ENCODE measurements around the gene IFNA6. TPM values are rescaled to one million over a fixed set of nuclear protein-coding genes. Genes with fewer than 3 reads are reported as not detected.

The IFNA6 gene
- total RNA-seq, result not detected
- polyA plus RNA-seq (2013, experiment 1 of 2), result not detected
- polyA plus RNA-seq (2013, experiment 2 of 2), result not detected
- 0 reads per million in 172 experiments for total RNA-seq

DNA sequence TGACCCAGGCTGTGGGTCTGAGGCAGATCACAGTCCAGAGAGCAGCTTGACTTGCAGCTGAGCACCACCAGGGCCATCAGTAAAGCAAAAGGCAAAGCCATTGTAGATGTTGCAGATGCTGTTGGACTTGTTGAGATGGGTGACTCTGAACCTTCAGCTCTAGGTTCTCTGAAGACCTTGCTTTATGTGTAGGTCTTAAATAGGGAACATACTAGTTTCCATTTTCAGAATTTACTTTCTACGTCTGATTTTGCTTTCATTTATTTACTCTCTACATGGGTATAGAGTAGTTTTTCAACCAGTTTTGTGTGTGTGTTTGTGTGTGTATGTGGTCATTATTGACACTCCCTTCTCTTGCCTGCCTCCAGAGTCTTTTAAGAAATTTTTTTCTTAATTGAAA lies at the start of gene IFNA6:
TSS of gene IFNA6 (minus strand) at position 101 of the 400 bp plus-strand sequence. CDS start at position 101, 0 bp downstream.
- no peaks in the 10 kb centered on the region for H3K4me1 Mint-ChIP-seq (ENCODE audit: low read depth)
- CTCF ChIA-PET, result no interaction called here

DNA sequence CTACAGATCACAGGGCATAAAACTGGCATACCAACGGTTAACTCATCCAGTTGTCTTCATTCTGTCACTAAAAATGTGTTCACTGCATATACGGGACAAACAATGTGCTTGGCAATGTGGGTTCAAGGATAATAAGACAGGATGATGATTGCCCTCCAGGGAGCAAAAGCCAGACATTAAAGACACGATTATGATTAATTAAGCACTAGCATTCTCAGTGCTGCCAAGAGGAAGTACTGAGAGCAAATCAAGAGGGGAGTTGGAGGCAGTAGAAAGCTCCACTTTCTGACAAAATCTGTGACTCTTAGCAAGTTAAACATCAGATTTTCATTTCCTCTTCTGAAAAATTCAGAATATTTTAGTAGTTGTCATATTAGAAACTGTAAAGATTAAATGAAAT lies 49.3 kb upstream of the IFNA6 start:
- no peak overlapping the region for H3K27ac ChIP-seq (ENCODE audit: low read depth in 1 of 2, low read length in 2 of 2)
- H3K36me3 Mint-ChIP-seq (ENCODE audit: low read depth), result no peaks in the 10 kb centered on the region
- no peaks in the 10 kb centered on the region for H3K9me3 ChIP-seq (ENCODE audit: control insufficient read depth in 1 of 2, insufficient read depth in 1 of 2, low read length in 2 of 2)
- TF ChIP-seq, protein P1, sequence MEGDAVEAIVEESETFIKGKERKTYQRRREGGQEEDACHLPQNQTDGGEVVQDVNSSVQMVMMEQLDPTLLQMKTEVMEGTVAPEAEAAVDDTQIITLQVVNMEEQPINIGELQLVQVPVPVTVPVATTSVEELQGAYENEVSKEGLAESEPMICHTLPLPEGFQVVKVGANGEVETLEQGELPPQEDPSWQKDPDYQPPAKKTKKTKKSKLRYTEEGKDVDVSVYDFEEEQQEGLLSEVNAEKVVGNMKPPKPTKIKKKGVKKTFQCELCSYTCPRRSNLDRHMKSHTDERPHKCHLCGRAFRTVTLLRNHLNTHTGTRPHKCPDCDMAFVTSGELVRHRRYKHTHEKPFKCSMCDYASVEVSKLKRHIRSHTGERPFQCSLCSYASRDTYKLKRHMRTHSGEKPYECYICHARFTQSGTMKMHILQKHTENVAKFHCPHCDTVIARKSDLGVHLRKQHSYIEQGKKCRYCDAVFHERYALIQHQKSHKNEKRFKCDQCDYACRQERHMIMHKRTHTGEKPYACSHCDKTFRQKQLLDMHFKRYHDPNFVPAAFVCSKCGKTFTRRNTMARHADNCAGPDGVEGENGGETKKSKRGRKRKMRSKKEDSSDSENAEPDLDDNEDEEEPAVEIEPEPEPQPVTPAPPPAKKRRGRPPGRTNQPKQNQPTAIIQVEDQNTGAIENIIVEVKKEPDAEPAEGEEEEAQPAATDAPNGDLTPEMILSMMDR (IDR thresholded peaks at IDR 0.05), result no peak
- H3K27me3 ChIP-seq (ENCODE audit: control insufficient read depth in 1 of 2, insufficient read depth in 2 of 2, low read length in 2 of 2), result peaks cover 24 to 54% of the 10 kb centered on the region in 2 experiments
- no peaks in the 10 kb centered on the region for H3K9me3 Mint-ChIP-seq
- no peak overlapping the region for H3K27ac Mint-ChIP-seq
- no peaks in the 10 kb centered on the region for H3K36me3 ChIP-seq (ENCODE audit: insufficient read depth, low read length)
- DNase-seq (no peak), ATAC-seq (ENCODE audit: poor library complexity) (no peak)
- ChIA-PET CTCF (no interaction called here), POLR2A (no interaction called here)
- peaks cover 17% of the 10 kb centered on the region for H3K4me1 ChIP-seq (ENCODE audit: insufficient read depth, low read length)
- H3K4me3 Mint-ChIP-seq, result no peak overlapping the region
- intact Hi-C loops (cut with DNase I, micrococcal nuclease), result loop anchor here in 1 of 2 experiments (10.0 kb wide), 1 partner anchor 205 kb away; no protein-coding TSS in a partner anchor
- H3K27me3 Mint-ChIP-seq, result peaks cover 82% of the 10 kb centered on the region
- no peak overlapping the region for H3K4me3 ChIP-seq (ENCODE audit: low read length)
- H3K4me1 Mint-ChIP-seq (ENCODE audit: low read depth), result peaks cover 9% of the 10 kb centered on the region

More for the DNA sequence above, at the start of gene IFNA6:
- Histone ChIP-seq H3K27ac (ENCODE audit: low read depth in 1 of 2, low read length in 2 of 2) (no peak within 1 kb of the TSS), H3K9me3 (ENCODE audit: control insufficient read depth in 1 of 2, insufficient read depth in 1 of 2, low read length in 2 of 2) (no peaks in the 10 kb centered on the region), H3K27me3 (ENCODE audit: control insufficient read depth in 1 of 2, insufficient read depth in 2 of 2, low read length in 2 of 2) (peaks cover 6% of the 10 kb centered on the region in 2 experiments), H3K4me1 (ENCODE audit: insufficient read depth, low read length) (no peaks in the 10 kb centered on the region), H3K4me3 (ENCODE audit: low read length) (no peak within 1 kb of the TSS), H3K36me3 (ENCODE audit: insufficient read depth, low read length) (no peaks in the 10 kb centered on the region)
- intact Hi-C loops (cut with DNase I, micrococcal nuclease), result no loop called here
- Mint-ChIP-seq H3K36me3 (ENCODE audit: low read depth) (no peaks in the 10 kb centered on the region), H3K4me3 (no peak within 1 kb of the TSS), H3K9me3 (peaks cover 2% of the 10 kb centered on the region), H3K27ac (no peak within 1 kb of the TSS), H3K27me3 (peaks cover 25% of the 10 kb centered on the region)
- POLR2A ChIA-PET, result no interaction called here
- DNase-seq (no peak), ATAC-seq (ENCODE audit: poor library complexity) (no peak)
- TF ChIP-seq, protein P1 (IDR thresholded peaks at IDR 0.05), result no peak

DNA sequence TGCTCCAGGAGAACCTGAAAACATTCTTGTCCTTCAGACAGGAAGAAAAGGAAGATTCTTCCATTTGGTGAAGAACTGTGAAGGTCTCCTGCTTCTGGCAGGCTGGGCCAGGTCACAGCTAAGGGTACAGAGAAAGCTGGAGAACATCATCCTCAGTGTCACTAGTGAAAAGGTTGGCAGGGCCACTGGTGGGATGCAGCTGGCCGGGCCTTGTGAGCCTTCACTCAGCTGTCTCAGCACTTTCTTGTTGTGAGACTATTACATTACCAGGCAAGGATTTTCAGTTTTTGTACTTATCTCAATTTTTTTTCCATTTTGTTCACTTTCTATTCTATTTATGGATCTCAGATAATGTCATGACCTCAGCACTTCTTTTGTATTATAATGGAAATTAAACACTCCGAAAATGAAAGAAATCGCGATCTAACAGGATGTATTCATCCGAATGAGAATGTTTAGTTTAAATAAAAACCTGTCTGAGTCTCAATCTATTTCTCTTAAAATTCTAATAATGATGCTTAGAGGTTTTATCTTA lies 48.3 kb upstream of the IFNA6 start:
- Histone ChIP-seq H3K27me3 (ENCODE audit: control insufficient read depth in 1 of 2, insufficient read depth in 2 of 2, low read length in 2 of 2) (peaks cover 24 to 52% of the 10 kb centered on the region in 2 experiments), H3K36me3 (ENCODE audit: insufficient read depth, low read length) (no peaks in the 10 kb centered on the region), H3K4me3 (ENCODE audit: low read length) (no peak overlapping the region), H3K9me3 (ENCODE audit: control insufficient read depth in 1 of 2, insufficient read depth in 1 of 2, low read length in 2 of 2) (no peaks in the 10 kb centered on the region), H3K27ac (ENCODE audit: low read depth in 1 of 2, low read length in 2 of 2) (no peak overlapping the region), H3K4me1 (ENCODE audit: insufficient read depth, low read length) (peaks cover 17% of the 10 kb centered on the region)
- TF ChIP-seq, protein P1 (IDR thresholded peaks at IDR 0.05), result no peak
- H3K4me1 Mint-ChIP-seq (ENCODE audit: low read depth), result peaks cover 9% of the 10 kb centered on the region
- intact Hi-C loops (cut with DNase I, micrococcal nuclease), result loop anchor here in 1 of 2 experiments (10.0 kb wide), 1 partner anchor 204 kb away; no protein-coding TSS in a partner anchor
- ATAC-seq (ENCODE audit: poor library complexity) (no peak), DNase-seq (no peak)
- ChIA-PET POLR2A (no interaction called here), CTCF (interaction anchor here (1.3 kb wide), 1 partner anchor 56 kb away, joined by 3 read pairs; no protein-coding TSS in a partner anchor)
- no peaks in the 10 kb centered on the region for H3K36me3 Mint-ChIP-seq (ENCODE audit: low read depth)
- no peak overlapping the region for H3K27ac Mint-ChIP-seq
- H3K4me3 Mint-ChIP-seq, result no peak overlapping the region
- peaks cover 76% of the 10 kb centered on the region for H3K27me3 Mint-ChIP-seq
- no peaks in the 10 kb centered on the region for H3K9me3 Mint-ChIP-seq
